ENCODE results near the gene SOAT2. TPM values are rescaled to one million over a fixed set of nuclear protein-coding genes. Genes with fewer than 3 reads are reported as not detected.

Gene SOAT2
- total and polyA plus RNA-seq, 11 donors = 0.20 to 0.27 TPM; not detected in 9

GRCh38 chr12:53131844-53132243, 28.6 kb downstream of the SOAT2 start:
- Histone ChIP-seq H3K9me3 (peaks cover 0 to 8% (median under 1%) of the 10 kb centered on the region in 12 donors), H3K27ac (no peak overlapping the region), H3K4me3 (no peak overlapping the region), H3K36me3 (no peaks in the 10 kb centered on the region), H3K4me1 (no peaks in the 10 kb centered on the region), H3K27me3 (no peaks in the 10 kb centered on the region)
- WGBS, 4 donors = 79 to 91% (median 87%) methylated on average over 2 of the region's 2 CpGs
- ATAC-seq (no peak), DNase-seq (no peak)
- TF ChIP-seq POLR2A (IDR thresholded peaks at IDR 0.05) = no peak
- TF ChIP-seq CTCF (IDR thresholded peaks at IDR 0.05) = no peak
- intact Hi-C loops (cut with DNase I) = no loop called here

GRCh38 chr12:53133722-53134121, 30.4 kb downstream of the SOAT2 start:
- intact Hi-C loops (cut with DNase I) = no loop called here
- ATAC-seq (no peak), DNase-seq (peak in 1 of 5 donors; percentile 3)
- TF ChIP-seq CTCF (IDR thresholded peaks at IDR 0.05) (no peak), POLR2A (IDR thresholded peaks at IDR 0.05) (no peak)
- Histone ChIP-seq H3K4me3 (no peak overlapping the region), H3K4me1 (no peaks in the 10 kb centered on the region), H3K9me3 (peaks cover 0 to 16% (median 3%) of the 10 kb centered on the region in 12 donors), H3K27me3 (no peaks in the 10 kb centered on the region), H3K27ac (no peak overlapping the region), H3K36me3 (no peaks in the 10 kb centered on the region)
- WGBS, 4 donors = 88 to 94% (median 93%) methylated on average over 3 of the region's 3 CpGs

- no peak for TF ChIP-seq POLR2A (IDR thresholded peaks at IDR 0.05)
- no peak for TF ChIP-seq CTCF (IDR thresholded peaks at IDR 0.05)
- no peaks in the 10 kb centered on the region for H3K27me3 ChIP-seq
- ATAC-seq (no peak), DNase-seq (no peak)
- no peak overlapping the region for H3K4me3 ChIP-seq
- peaks cover 0 to 5% (median 0%) of the 10 kb centered on the region in 12 donors for H3K9me3 ChIP-seq
- H3K27ac ChIP-seq = no peak overlapping the region
- H3K4me1 ChIP-seq = no peaks in the 10 kb centered on the region
- WGBS, 4 donors = 81 to 87% (median 84%) methylated on average over 4 of the region's 4 CpGs
- no peaks in the 10 kb centered on the region for H3K36me3 ChIP-seq
- intact Hi-C loops (cut with DNase I) = no loop called here
Measured at GRCh38 chr12:53143355-53143754, 40.1 kb downstream of the SOAT2 start.

GRCh38 chr12:53145383-53146260, 42.3 kb downstream of the SOAT2 start:
- ATAC-seq (no peak), DNase-seq (no peak)
- Histone ChIP-seq H3K27me3 (no peaks in the 10 kb centered on the region), H3K9me3 (no peaks in the 10 kb centered on the region), H3K27ac (no peak overlapping the region), H3K36me3 (no peaks in the 10 kb centered on the region), H3K4me1 (no peaks in the 10 kb centered on the region), H3K4me3 (no peak overlapping the region)
- TF ChIP-seq POLR2A (IDR thresholded peaks at IDR 0.05) (no peak), CTCF (IDR thresholded peaks at IDR 0.05) (no peak)
- intact Hi-C loops (cut with DNase I) = no loop called here
- 91 to 96% (median 93%) methylated on average over 4 to 5 of the region's 5 CpGs for WGBS, 4 donors
